Small intestine (tissue), 7 donors: Measurements from ENCODE around the gene TIGD1. TPM values are rescaled to one million over a fixed set of nuclear protein-coding genes. Genes with fewer than 3 reads are reported as not detected.
A peak's percentile ranks its signal among the peaks of the same experiment; 100 is the strongest.

Experiments
- DNase-seq, 2 donors: peaks; one replicate each; pipeline versions ENCODE4 v3.0.0 to v3.0.0-alpha.2; 2013
- FAIRE-seq: peaks from 2 replicates; lab custom pipeline; 2012; peaks lifted over from hg19 to GRCh38; lab: Jason Lieb, UNC
- H3K27ac ChIP-seq, 3 donors: one replicate each; pipeline ENCODE4 v1.5.1; 2013; ENCODE audit warnings: low read length in 2 of 3, mild to moderate bottlenecking in 2 of 3, control low read depth in 1 of 3, inconsistent platforms in 1 of 3, low read depth in 1 of 3, moderate library complexity in 1 of 3
- H3K27me3 ChIP-seq, 3 donors: one replicate each; pipeline ENCODE4 v1.6.1; 2013; ENCODE audit warnings: low read length in 3 of 3, inconsistent platforms in 1 of 3; ENCODE audit not compliant: control insufficient read depth in 3 of 3, insufficient read depth in 3 of 3
- H3K36me3 ChIP-seq, 3 donors: one replicate each; pipeline ENCODE4 v1.6.1; 2013; ENCODE audit warnings: low read length in 3 of 3, inconsistent platforms in 1 of 3, low read depth in 1 of 3, mild to moderate bottlenecking in 1 of 3, moderate library complexity in 1 of 3; ENCODE audit not compliant: control insufficient read depth in 3 of 3, insufficient read depth in 2 of 3
- H3K4me1 ChIP-seq, 3 donors: one replicate each; pipeline ENCODE4 v1.6.1; 2013; ENCODE audit warnings: low read length in 2 of 3, inconsistent platforms in 1 of 3, low read depth in 1 of 3, mild to moderate bottlenecking in 1 of 3, moderate library complexity in 1 of 3; ENCODE audit not compliant: control insufficient read depth in 3 of 3, insufficient read depth in 2 of 3
- H3K4me3 ChIP-seq, 3 donors: one replicate each; pipeline ENCODE4 v1.5.1; 2013; ENCODE audit warnings: low read length in 3 of 3, control low read depth in 1 of 3, inconsistent platforms in 1 of 3, low read depth in 1 of 3, mild to moderate bottlenecking in 1 of 3, moderate library complexity in 1 of 3
- H3K9me3 ChIP-seq, 2 donors: one replicate each; pipeline ENCODE4 v1.6.1; 2013; ENCODE audit warnings: low read depth in 1 of 2, low read length in 1 of 2; ENCODE audit not compliant: control insufficient read depth in 2 of 2, insufficient read depth in 1 of 2
- WGBS, 3 donors: extraction: QIAGEN DNeasy Blood & Tissue Kit; methylation state at CpG; one replicate each; pipeline ENCODE4 v1.1.7; 2013; 5-methylcytosine and 5-hydroxymethylcytosine counted together
- polyA plus RNA-seq, 4 donors: library from polyadenylated mRNA; stranded (reverse) in 3 of 4; unstranded in 1 of 4; fragments of 200-250 nt in 3 of 4; fragments of 120-200 nt in 1 of 4; gene quantifications; one replicate each; pipeline versions ENCODE4 v1.2.1 to v1.2.3, GENCODE V29; 2013
- donor health status: healthy with polysubstance abuse.
- donor health status: control.
- donor health status: control.
- donor health status: Bipolar disorder and iron deficiency.
- donor health status: healthy.

The TIGD1 gene
- polyA plus RNA-seq, 4 donors, result 0.54 to 6.6 (median 3.0) TPM

- Histone ChIP-seq H3K27ac (no peak overlapping the region), H3K4me1 (peaks cover 0 to 7% (median 0%) of the 10 kb centered on the region in 3 donors), H3K27me3 (peaks cover 10 to 27% (median 10%) of the 10 kb centered on the region in 3 donors), H3K36me3 (no peaks in the 10 kb centered on the region), H3K4me3 (no peak overlapping the region), H3K9me3 (no peaks in the 10 kb centered on the region)
- DNase-seq (no peak), FAIRE-seq (no peak)
- 66 to 75% (median 73%) methylated on average over 5 to 6 of the region's 6 CpGs for WGBS, 3 donors
Measured at GRCh38 chr2:232527905-232528470, 22.4 kb downstream of the TIGD1 start.

- Histone ChIP-seq H3K36me3 (no peaks in the 10 kb centered on the region), H3K4me1 (peaks cover 0 to 7% (median 0%) of the 10 kb centered on the region in 3 donors), H3K9me3 (no peaks in the 10 kb centered on the region), H3K27me3 (peaks cover 15 to 38% (median 17%) of the 10 kb centered on the region in 3 donors), H3K4me3 (no peak overlapping the region), H3K27ac (no peak overlapping the region)
- FAIRE-seq (no peak), DNase-seq (no peak)
- WGBS, 3 donors, result 33 to 64% (median 44%) methylated on average over 12 to 13 of the region's 13 CpGs
Measured at GRCh38 chr2:232526372-232526941, 23.9 kb downstream of the TIGD1 start.

- Histone ChIP-seq H3K4me1 (peaks cover 0 to 7% (median 0%) of the 10 kb centered on the region in 3 donors), H3K4me3 (no peak within 1 kb of the TSS), H3K9me3 (no peaks in the 10 kb centered on the region), H3K27me3 (peaks cover 15 to 42% (median 17%) of the 10 kb centered on the region in 3 donors), H3K36me3 (no peaks in the 10 kb centered on the region), H3K27ac (no peak within 1 kb of the TSS)
- FAIRE-seq, result no peak
- 17 to 35% (median 18%) methylated on average over 5 to 18 of the region's 18 CpGs for WGBS, 3 donors
- peak in 1 of 2 donors; percentile 45 for DNase-seq
Measured at GRCh38 chr2:232525791-232526371, 24.5 kb downstream of the TIGD1 start, which contains the start of gene CHRND. TSS of gene CHRND (plus strand) at chr2:232526160. CDS start at chr2:232526216, 56 bp downstream.

GRCh38 chr2:232525199-232525598 lies 25.2 kb downstream of the TIGD1 start:
- no peak for DNase-seq
- Histone ChIP-seq H3K36me3 (no peaks in the 10 kb centered on the region), H3K9me3 (no peaks in the 10 kb centered on the region), H3K27ac (no peak overlapping the region), H3K4me1 (peaks cover 0 to 7% (median 0%) of the 10 kb centered on the region in 3 donors), H3K4me3 (no peak overlapping the region), H3K27me3 (peaks cover 15 to 47% (median 21%) of the 10 kb centered on the region in 3 donors)
- WGBS, 3 donors, result 86 to 89% (median 88%) methylated on average over 10 to 14 of the region's 14 CpGs
- no peak for FAIRE-seq

- FAIRE-seq (no peak), DNase-seq (no peak)
- Histone ChIP-seq H3K36me3 (no peaks in the 10 kb centered on the region), H3K4me1 (peaks cover 0 to 7% (median 0%) of the 10 kb centered on the region in 3 donors), H3K9me3 (no peaks in the 10 kb centered on the region), H3K27me3 (peaks cover 15 to 49% (median 23%) of the 10 kb centered on the region in 3 donors), H3K27ac (no peak overlapping the region), H3K4me3 (no peak overlapping the region)
- 66 to 76% (median 71%) methylated on average over 5 to 6 of the region's 6 CpGs for WGBS, 3 donors
Measured at GRCh38 chr2:232524771-232525170, 25.6 kb downstream of the TIGD1 start.

- H3K4me1 ChIP-seq, result peaks cover 0 to 7% (median 0%) of the 10 kb centered on the region in 3 donors
- H3K9me3 ChIP-seq, result no peaks in the 10 kb centered on the region
- WGBS, 3 donors, result 1 to 3% (median 2%) methylated on average over 48 to 75 of the region's 75 CpGs
- H3K27me3 ChIP-seq, result peaks cover 15 to 54% (median 23%) of the 10 kb centered on the region in 3 donors
- DNase-seq (peak; percentile 11 to 62), FAIRE-seq (no peak)
- H3K4me3 ChIP-seq, result no peak overlapping the region
- no peak overlapping the region for H3K27ac ChIP-seq
- no peaks in the 10 kb centered on the region for H3K36me3 ChIP-seq
Measured at GRCh38 chr2:232523682-232524597, 26.4 kb downstream of the TIGD1 start.

GRCh38 chr2:232523402-232523681 lies 27.0 kb downstream of the TIGD1 start:
- H3K9me3 ChIP-seq, result no peaks in the 10 kb centered on the region
- no peak overlapping the region for H3K27ac ChIP-seq
- FAIRE-seq (no peak), DNase-seq (no peak)
- H3K4me1 ChIP-seq, result peaks cover 0 to 7% (median 0%) of the 10 kb centered on the region in 3 donors
- H3K36me3 ChIP-seq, result no peaks in the 10 kb centered on the region
- peaks cover 15 to 55% (median 23%) of the 10 kb centered on the region in 3 donors for H3K27me3 ChIP-seq
- no peak overlapping the region for H3K4me3 ChIP-seq
- 14 to 18% (median 17%) methylated on average over 16 of the region's 16 CpGs for WGBS, 3 donors
